Loucy (cell line): ENCODE measurements around the gene AKT1.

Experiments
- CTCF ChIP-seq: fragments of 200-600 bp; sonication (generic); conservative IDR thresholded peaks from 2 replicates; pipeline ENCODE4 v1.5.1; 2014; ENCODE audit warnings: mild to moderate bottlenecking, antibody characterized with exemption, low read length
- EZH2phosphoT487 ChIP-seq: fragments of 200-600 bp; IDR thresholded peaks from 2 replicates; pipeline ENCODE4 v1.6.1; 2018; ENCODE audit warnings: antibody characterized with exemption, mild to moderate bottlenecking, moderate library complexity, borderline replicate concordance

- TF ChIP-seq CTCF (no peak), EZH2phosphoT487 (no peak)
Observed at GRCh38 chr14:104779776-104780512, 15.6 kb downstream of the AKT1 start.
